ENCODE data around the gene UBE2K.
"Not testable (repeated sequence)": the region's sequence is repeated elsewhere in the genome, so short reads cannot be mapped to it uniquely, and the experiment has no call there.

DNA sequence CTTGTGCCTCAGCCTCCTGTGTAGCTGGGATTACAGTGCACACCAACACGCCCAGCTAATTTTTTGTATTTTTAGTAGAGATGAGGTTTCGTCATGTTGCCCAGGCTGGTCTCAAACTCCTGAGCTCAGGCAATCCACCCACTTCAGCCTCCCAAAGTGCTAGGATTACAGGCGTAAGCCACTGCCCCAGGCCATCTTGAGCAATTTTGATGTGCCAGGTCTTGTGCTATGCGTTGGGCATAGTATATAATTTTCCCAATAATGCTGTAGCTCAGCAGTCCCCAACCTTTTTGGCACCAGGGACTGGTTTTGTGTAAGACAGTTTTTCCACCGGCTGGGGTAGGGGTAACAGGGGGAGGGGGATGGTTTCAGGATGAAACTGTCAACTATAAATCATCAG is 41.3 kb upstream of the UBE2K start:
- TF ChIP-seq, protein P1, sequence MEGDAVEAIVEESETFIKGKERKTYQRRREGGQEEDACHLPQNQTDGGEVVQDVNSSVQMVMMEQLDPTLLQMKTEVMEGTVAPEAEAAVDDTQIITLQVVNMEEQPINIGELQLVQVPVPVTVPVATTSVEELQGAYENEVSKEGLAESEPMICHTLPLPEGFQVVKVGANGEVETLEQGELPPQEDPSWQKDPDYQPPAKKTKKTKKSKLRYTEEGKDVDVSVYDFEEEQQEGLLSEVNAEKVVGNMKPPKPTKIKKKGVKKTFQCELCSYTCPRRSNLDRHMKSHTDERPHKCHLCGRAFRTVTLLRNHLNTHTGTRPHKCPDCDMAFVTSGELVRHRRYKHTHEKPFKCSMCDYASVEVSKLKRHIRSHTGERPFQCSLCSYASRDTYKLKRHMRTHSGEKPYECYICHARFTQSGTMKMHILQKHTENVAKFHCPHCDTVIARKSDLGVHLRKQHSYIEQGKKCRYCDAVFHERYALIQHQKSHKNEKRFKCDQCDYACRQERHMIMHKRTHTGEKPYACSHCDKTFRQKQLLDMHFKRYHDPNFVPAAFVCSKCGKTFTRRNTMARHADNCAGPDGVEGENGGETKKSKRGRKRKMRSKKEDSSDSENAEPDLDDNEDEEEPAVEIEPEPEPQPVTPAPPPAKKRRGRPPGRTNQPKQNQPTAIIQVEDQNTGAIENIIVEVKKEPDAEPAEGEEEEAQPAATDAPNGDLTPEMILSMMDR (conservative IDR thresholded peaks at IDR 0.05): not testable (repeated sequence)
- TF ChIP-seq ZFX (IDR thresholded peaks at IDR 0.05): not testable (repeated sequence)

Data from C4-2B (cell line).